ENCODE measurements around the gene DDX46. TPM values are rescaled to one million over a fixed set of nuclear protein-coding genes. Genes with fewer than 3 reads are reported as not detected.

The DDX46 gene
- total RNA-seq = 33.7 TPM

GRCh38 chr5:134758504-134759341 lies at the start of gene DDX46:
DDX46 (plus strand) TSS chr5:134758779; CDS start chr5:134758939, 160 bp downstream.

GRCh38 chr5:134738133-134738962 lies 20.2 kb upstream of the DDX46 start, which contains the start of gene CAMLG:
CAMLG (plus strand) TSS chr5:134738548; CDS start chr5:134738621, 73 bp downstream.

GRCh38 chr5:134845852-134846640 lies 87.5 kb downstream of the DDX46 start, which contains the start of gene C5orf24:
C5orf24 (plus strand) TSS chr5:134845968; CDS start chr5:134854901, 8,933 bp downstream.

GRCh38 chr5:134873987-134874830 lies 115.6 kb downstream of the DDX46 start, which contains the start of gene TXNDC15:
TXNDC15 (plus strand) TSS chr5:134874371; CDS start chr5:134874428, 57 bp downstream.

Small RNA genes lying within 50 kb of the gene (small RNA-seq; reads per million reads assigned to genes)
- gene RNU6-757P (ENCODE audit: low replicate concordance) = not detected

Other genes with a start within 250 kb of the DDX46 start
- gene JADE2, start 233.1 kb upstream of the DDX46 start, total RNA-seq = 26.9 TPM
- 20.8 TPM for gene SAR1B, start 126.0 kb upstream of the DDX46 start, total RNA-seq
- 18.9 TPM for gene SEC24A, start 110.0 kb upstream of the DDX46 start, total RNA-seq
- 43.7 TPM for gene CAMLG, start 20.2 kb upstream of the DDX46 start, total RNA-seq
- 63.1 TPM for gene C5orf24, start 87.2 kb downstream of the DDX46 start, total RNA-seq
- gene TXNDC15, start 115.6 kb downstream of the DDX46 start, total RNA-seq = 43.1 TPM
- gene PCBD2, start 146.4 kb downstream of the DDX46 start, total RNA-seq = 11.2 TPM
- 0.58 TPM for gene CATSPER3, start 209.1 kb downstream of the DDX46 start, total RNA-seq